GM21447 (cell line): ENCODE measurements around the gene ATOH8.

ENCODE experiments used
- ATAC-seq: cut with Tn5 transposase; IDR thresholded peaks from one replicate; pipeline ENCODE4 v1.9.1; 2021; ENCODE audit not compliant: unreplicated experiment

Gene ATOH8

DNA sequence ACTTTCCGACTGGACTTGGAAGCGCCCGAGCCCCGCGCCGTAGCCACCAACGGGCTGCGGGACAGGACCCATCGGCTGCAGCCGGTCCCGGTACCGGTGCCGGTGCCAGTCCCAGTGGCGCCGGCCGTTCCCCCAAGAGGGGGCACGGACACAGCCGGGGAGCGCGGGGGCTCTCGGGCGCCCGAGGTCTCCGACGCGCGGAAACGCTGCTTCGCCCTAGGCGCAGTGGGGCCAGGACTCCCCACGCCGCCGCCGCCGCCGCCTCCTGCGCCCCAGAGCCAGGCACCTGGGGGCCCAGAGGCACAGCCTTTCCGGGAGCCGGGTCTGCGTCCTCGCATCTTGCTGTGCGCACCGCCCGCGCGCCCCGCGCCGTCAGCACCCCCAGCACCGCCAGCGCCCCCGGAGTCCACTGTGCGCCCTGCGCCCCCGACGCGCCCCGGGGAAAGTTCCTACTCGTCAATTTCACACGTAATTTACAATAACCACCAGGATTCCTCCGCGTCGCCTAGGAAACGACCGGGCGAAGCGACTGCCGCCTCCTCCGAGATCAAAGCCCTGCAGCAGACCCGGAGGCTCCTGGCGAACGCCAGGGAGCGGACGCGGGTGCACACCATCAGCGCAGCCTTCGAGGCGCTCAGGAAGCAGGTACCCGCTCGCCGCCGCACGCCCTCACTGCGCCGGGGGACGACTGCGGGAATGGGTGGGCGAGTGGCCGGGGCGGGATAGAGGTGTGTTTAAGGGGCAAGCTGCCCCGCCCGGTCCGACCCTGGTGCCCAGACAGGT is 713 bp downstream of the ATOH8 start:
- ATAC-seq, result no peak

DNA sequence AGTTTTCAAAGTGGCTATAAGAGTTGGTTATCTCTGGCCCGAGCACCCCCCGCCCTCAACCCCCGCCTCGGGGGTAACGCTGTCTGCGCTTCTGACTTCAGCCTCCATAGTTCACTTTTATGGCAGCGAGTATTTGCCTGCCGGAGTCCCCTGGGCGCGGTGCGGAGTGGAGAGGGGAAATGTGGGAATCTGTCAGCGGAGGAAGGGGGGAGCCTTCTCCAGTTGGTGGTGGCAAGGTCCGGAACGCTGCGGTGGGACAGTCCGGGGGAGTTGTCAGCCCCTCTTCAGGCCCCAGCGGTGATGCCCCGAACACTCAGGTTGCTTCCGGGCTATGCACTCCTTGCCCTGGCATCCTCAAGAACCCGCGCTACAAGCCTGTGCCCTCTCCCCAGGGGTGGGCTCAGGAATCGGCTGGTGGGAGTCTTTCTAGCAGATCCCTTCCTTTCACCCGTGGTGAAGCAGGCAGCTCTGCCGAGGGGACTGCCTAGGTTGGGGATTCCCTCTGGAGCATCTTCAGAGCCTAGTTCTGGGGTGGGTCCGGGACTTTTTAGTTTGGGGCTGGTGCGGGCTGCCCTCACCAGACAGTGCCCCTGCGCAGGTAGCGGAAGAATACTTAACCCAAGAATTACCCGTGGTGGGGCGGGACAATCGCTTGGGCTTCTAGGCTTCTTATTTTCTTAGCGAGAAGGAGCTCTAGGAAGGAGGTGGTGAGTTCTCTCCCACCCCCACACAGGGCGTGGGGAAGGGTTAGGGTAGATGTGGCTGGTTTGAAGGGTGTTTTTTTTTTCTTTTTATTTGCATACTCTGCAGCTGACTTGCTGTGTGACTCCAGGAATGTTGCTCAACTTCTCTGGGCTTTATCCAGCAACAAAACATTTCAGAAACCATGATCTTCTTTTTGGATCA is 1.6 kb downstream of the ATOH8 start:
- ATAC-seq, result no peak

DNA sequence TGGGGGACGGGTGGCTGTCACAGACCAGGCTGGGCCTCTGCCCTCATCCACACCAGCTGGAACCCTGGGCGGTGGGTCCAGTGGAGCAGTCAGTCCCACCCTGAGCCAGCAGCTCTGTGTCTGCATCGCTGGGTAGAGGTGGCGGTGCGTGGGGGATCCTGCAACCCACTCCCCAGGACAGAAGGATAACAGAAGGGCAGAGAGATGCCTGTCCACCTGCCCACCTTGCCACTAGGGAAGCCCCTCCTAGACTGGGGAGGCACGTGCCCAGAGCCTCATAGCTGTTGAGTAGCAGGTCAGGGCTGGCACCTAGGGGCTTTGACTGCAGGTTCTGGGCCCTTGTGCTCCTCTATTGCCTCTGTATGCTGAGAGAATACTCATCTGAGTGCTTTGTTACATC is 2.4 kb downstream of the ATOH8 start:
- ATAC-seq, result no peak

DNA sequence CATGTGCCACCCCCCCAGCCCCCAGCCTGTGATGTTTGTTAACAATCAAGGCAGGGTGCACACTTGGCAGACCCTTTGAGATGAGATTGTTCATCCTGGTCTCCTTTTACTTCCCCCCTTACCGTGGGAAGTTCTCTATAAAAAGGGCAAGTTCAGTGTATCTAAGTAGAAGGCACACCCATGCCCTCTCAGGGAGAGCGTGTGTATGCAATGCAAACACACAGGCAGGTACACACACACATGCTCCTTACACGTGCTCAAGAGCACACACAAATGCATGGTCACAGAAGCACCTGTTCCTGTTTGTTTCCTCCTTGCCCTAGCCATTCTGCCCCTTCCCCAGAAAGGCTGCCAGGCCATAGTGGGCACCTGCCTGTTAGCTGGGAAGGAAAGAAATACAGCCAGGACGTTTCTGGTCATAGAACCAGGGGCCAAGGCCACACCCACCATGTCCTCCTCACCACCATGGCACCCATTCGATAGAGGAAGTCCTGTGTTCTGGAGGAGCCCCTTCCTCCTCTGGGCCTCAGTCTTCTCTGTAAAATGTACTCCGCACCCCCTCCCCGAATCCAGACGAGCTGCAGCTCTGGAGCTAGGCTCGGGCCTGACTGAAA is 3.1 kb downstream of the ATOH8 start:
- ATAC-seq, result no peak

DNA sequence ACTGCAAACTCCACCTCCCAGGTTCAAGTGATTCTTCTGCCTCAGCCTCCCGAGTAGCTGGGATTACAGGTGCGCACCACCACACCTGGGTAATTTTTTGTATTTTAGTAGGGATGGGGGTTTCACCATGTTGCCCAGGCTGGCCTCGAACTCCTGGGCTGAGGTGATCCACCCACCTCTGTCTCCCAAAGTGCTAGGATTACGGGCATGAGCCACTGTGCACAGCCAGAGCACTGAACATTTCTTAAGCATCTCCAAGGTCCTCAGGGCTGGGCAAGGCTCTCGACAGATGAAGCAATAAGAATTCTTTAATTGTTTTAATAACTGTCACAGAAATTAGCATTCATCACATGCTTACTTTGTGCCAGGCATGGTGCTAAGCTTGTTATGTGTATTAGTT is 4.1 kb downstream of the ATOH8 start:
- no peak for ATAC-seq

DNA sequence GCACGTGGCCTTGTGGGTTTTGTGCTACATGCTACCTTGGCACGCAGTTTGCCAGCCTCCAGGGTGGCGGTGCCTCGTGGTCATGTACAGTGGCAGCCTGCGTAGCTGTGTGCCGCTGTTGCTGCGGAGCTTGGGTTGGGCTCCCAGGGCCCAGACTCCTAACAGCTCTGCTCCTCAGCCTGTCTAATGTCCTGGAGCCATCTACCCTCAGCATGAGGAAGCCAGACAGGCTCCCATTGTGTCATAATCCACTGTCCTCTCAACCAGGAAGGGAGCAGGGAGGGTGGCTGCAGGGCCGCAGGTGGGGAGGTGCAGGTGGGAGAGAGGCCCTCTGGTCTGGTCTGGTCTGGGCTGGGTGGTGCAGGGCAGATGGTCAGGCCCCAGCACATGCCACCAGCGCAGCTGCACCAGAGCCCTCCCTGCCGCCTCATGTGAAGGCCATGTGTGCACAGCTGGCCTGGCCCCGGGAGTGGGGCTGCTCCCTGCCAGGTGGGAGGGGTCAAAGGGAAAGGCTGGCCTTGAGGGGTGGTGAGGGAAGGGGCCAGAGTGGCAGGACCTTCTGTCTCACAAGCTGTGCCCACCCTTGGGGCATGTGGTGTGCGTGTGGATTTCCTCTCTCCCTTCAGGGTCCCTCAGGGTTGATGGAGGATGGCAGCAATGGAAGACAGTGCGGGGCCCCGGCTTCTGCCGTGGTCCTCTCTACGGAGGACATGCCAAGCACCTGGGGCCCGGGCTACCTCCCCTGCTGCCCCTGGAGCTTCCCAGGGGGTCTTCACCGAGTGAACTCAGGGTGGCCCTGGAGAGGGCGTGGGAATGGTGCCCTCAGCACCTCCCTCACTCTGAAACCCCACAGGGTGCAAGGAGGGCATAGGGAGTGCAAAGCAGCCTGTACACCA is 4.8 kb downstream of the ATOH8 start:
- no peak for ATAC-seq

DNA sequence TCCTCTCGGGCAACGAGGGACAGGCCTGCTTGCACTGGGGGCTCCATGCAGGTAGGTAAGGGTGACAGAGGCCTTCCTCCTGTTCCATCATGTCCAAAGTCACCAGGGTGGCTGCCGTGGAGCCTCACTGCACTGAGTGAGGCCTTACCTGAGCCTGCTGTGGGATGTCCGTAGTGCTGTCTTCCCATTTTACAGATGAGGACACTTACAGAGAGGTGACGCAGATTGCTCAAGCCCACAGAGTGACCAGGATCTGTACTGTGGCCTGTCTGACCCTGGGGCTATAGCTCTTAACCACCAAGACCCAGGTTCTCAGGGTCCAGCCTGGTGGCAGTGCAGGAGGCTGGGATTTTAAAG is 5.4 kb downstream of the ATOH8 start:
- ATAC-seq, result no peak

DNA sequence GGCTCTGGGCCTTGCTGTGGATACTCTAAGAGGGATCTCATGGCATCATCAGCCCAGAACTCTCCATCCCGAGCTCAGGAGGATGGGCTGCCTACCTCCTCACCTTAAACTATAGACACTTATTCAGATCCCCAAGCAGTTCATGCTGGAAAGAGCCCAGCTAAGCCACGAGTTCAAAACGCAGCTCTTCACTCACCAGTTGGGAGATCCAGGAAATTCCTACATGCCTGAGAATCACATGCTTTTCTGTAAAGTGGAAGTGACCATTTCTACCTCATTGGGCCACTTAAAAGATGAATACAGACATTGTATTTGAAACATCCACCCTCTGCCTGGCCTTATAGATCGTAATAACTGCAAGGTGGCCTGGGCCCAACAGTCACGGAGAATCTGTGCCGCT is 6.6 kb downstream of the ATOH8 start:
- ATAC-seq, result no peak

DNA sequence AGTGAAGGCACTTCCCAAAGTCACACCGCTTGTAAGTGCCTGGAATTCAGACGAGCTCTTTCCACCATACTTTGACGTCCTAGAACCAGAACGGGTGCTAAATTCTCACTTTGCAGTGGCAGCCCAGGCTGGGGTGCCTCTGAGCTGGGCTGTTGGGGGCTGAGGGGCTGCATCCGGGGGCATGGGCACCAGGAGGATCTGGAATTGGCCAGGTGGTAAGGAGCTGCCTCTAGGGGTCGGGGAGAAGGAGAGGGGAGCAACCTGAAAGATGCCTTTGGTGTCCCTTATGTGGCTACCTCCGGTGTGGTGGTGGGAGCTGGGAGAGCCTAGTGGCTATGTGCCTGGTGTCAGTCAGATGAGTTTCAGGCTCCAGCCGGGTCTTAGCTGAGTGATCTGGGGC is 7.1 kb downstream of the ATOH8 start:
- ATAC-seq, result no peak

DNA sequence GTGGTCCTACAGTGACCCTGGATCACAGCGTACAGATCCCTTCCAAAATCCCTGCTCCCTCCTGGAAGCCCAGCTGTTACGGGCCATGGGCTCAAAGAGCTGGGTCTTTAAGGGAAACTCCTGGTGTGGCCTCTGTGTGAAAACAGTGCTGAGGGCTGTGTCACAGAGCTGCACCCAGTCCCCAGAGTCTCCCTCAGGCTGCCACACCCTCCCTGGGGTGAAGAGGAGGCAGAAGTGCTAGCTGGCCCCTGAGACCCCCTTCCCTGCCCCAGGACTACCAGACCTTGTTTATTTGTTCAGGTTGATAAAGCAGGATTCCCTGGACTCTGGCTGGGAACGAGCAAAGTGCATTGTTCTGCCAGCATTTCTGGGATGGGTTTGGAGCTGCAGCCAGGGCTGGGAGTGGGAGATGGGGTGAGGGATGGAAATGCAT is 7.7 kb downstream of the ATOH8 start:
- no peak for ATAC-seq

DNA sequence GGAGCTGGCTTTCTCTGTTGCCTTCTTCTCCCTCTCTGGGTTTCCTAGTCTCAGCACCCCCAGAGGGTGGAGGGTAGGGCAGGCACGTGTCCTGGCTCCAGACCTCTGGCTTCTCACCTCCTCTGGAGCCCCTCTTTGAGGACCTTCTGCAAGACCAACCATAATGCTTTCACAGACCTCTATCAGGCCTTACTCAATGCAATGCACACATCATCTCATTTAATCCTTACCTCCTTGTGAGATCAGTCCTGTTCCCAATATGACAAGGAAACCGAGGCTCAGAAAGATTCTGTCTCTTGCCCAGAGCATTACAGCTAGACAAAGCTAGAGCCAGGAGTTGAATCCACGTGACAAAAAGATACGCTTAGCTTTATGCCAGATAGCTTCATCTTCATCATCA is 8.2 kb downstream of the ATOH8 start:
- no peak for ATAC-seq

DNA sequence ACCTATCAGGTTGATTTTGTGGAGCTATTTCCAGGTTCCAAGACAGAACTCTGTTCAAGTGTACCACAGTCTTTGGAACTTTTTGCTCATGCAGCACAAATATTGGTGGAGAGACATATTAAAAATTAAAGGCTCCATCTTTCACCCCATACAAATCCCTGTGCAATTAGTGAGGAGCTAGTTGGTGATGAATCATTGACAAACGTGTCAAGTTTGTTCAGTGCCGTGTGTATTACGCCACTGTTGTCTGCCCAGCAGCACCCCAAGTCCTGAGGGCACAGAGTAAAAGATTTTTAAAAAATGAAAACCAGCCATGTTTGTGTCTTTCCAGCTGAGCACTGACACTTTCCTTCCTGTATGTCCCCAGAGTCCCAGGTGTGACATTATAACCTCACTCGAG is 9.3 kb downstream of the ATOH8 start:
- no peak for ATAC-seq

DNA sequence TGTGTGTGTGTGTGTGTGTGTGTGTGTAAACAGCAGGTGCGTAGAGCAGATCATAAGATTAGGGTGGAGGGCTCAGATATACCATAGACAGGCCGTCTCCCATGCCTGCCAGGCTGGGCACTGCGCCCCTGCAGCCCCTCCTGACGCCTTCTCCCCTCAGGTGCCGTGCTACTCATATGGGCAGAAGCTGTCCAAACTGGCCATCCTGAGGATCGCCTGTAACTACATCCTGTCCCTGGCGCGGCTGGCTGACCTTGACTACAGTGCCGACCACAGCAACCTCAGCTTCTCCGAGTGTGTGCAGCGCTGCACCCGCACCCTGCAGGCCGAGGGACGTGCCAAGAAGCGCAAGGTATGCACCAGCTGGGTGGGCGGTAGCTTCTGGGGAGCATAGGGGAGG is 10.0 kb downstream of the ATOH8 start:
- ATAC-seq, result no peak

DNA sequence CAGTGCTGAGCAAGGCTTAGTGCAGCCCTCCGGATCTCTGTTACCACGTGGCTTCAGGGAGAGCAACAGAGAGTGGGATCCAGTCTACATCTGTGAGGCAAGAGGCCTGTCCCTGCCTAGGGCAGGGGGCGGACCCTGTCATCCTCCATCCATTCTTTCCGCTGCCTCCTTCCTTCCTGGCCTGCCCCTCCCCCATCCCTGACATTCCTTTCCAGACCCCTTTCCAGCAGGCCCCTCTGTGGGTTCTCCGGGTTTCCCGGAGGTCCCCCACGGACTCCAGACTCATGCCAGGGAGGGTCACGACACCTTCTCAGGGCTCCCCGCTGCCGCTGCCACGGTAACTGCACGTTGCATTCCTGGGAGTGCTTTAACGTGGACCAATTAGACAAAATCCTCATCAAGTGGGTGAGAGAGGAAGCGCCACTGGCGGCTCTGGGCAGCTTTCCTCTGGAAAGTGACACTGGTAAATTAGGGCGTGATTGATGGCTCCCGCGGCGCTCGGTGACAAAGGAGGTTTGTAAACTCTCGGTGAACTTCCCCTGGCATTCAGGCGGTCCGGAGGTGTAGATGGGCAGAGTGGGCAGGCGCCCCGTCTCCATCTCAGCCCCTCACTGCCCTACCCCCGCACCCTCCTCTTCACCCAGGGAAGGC is 11.4 kb downstream of the ATOH8 start:
- ATAC-seq, result no peak

DNA sequence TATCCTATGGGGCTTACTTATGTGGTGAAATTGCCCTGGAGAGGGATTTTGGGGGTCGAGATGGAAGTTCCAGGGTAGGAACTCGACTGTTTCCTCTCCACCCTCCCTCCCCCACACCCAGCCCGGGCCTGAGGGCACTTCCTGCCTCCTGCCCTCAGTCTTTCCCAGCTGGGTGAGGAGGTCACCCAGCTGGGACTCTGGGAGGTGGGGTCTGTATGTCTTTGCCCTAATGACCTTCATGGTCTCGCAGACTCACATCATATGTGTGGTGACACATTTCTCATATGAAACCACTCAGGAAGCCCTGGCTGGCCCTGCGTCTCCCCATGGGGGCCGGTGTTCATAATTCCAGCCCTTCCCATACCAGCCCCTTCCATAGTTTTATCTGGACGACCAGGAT is 12.4 kb downstream of the ATOH8 start:
- ATAC-seq, result no peak

DNA sequence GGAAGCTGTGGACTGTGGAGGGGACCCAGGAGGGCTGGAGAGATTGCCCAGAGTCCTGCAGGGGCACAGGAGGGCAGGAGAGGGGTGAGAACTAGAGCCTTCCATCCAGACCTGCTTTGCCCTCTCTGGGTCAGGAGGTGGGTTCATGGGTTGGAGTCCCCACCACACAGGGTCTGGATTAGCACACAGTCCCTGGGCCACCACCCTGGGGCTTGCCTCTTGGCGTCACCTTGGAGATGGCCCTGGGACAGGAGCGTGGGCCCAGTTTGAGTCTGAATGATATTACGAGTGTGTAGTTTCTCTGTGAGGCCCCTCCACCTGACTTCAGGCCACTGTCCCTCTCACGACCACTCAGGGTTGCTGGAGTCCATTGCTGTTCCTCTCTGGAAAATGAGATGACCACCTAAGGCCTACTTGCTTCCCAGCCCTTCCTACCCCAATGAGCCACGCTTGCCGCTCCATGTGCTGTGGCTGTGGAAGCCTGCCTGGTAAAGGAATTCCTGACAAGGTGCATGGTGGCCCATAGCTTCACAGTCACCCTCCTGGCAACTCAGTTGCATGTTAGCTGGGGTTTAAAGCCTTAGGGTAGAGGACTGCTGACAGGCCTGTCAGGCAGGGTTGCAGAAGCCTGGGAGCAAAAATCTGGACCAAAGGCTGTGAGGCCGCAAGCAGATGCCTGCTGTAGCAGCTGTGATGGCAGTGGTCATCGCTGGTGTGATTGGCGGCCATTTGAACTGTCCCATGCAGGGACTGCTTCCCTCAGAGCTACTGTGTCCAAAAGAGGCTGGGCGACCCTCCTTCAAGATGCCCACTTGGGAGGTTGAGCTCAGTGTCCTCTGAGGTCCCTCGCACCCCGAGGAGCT is 14.2 kb downstream of the ATOH8 start:
- no peak for ATAC-seq

DNA sequence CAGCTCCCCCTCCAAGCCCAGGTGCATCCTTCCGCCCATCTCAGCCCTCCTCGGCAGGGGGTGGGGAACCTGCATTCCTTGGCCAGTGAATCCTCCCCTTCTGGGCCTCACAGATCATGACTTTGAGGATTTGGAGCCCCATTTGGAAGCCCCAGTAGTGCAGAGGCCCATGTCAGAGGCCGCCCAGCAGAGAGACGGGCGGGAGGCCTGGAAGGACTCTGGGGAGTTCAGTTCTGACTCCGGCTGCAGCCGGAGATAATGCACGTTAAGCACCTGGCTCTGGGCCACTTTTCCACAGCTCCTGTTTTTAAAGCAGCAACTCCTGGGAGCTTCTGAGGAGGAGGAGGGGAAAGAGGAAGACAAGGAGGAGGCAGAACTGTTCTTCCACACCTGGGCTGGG is 14.9 kb downstream of the ATOH8 start:
- ATAC-seq, result no peak

DNA sequence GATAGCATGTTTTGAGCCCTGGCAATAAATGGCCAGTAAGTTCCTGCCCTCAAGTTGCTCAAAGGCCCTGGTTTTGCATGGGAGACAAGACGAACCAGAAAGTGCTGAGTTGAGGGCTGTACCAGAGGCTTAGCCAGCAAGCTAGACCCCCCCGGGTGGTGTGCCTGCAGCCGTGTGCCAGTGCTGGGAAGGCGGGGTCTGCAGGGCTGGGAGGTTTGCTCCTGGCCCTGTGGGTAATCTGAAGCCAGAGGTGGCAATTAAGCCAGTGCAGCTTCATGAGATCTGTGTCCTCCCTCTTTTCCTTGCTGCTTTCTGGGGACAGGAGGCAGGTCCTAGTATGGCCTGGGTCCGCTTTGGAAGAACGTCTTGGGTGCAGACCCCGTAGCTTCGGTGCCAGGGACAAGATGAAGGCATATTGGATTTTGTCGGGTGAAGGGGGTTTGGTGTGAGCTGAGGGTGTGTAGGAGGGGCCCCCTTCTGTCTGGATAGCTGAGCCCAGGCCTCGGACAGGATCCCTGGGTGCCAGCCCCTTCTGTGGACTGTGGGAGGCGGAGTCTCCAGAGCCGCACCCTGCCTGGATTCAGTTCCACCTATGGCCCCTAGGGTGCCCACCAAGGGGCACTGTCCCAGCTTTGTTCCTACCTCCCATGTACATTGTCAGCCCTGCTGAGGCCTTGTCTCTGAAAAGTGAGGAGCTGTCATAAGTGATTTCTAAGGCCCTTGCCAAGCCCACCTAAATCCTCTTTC is 15.6 kb downstream of the ATOH8 start:
- no peak for ATAC-seq

DNA sequence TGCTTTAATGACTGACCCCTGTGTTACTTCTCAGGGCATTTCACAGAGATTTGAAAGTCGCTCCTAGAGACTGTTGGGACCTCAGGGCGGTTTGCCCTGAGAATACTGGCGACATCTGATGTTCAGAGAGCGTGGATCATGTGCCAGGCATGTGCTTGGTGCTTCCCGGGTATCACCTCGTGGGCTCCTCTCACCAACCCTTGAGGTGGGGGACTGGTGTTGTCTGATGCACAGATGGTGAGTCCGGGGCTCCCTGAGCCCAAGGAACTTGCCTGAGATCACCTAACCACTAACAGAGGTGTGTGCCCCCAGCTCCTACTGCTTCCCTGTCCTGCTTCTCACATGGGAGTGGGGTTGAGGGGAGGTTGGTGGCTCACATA is 16.2 kb downstream of the ATOH8 start:
- ATAC-seq, result no peak
